SK-N-MC (cell line): ENCODE measurements around the gene MUSTN1.

Experiments
- EZH2 ChIP-seq: fragments of 200-600 bp; sonication (generic); IDR thresholded peaks from one replicate; pipeline ENCODE4 v1.6.1; 2017; ENCODE audit warnings: antibody characterized with exemption
- POLR2AphosphoS5 ChIP-seq: IDR thresholded peaks from 2 replicates; pipeline ENCODE4 v1.6.1; 2012; ENCODE audit warnings: mild to moderate bottlenecking, low read depth, low read length, borderline replicate concordance

- TF ChIP-seq EZH2 (no peak), POLR2AphosphoS5 (no peak)
These were observed 51.6 kb downstream of the MUSTN1 start for GRCh38 chr3:52783211-52783555.
